Left ventricle myocardium inferior (tissue), 1 donor: Measurements from ENCODE around the gene PRSS16. TPM values are rescaled to one million over a fixed set of nuclear protein-coding genes. Genes with fewer than 3 reads are reported as not detected.
"Not testable (repeated sequence)": the region's sequence is repeated elsewhere in the genome, so short reads cannot be mapped to it uniquely, and the experiment has no call there.

ENCODE experiments used
- DNase-seq: peaks from one replicate; pipeline ENCODE4 v3.0.0-alpha.2; 2020
- H3K27ac ChIP-seq: fragments of 200-600 bp; replicated peaks from 2 replicates; pipeline ENCODE4 v1.8.0; 2021
- H3K27me3 ChIP-seq: fragments of 200-600 bp; 2 replicates; pipeline ENCODE4 v1.8.0; 2021; ENCODE audit warnings: low read depth
- H3K36me3 ChIP-seq: fragments of 200-600 bp; 2 replicates; pipeline ENCODE4 v1.8.0; 2021
- H3K4me1 ChIP-seq: fragments of 200-600 bp; 2 replicates; pipeline ENCODE4 v1.8.0; 2021
- H3K4me3 ChIP-seq: fragments of 200-600 bp; 2 replicates; pipeline ENCODE4 v1.8.0; 2021; ENCODE audit warnings: mild to moderate bottlenecking, moderate library complexity
- H3K9me3 ChIP-seq: fragments of 200-600 bp; replicated peaks from 2 replicates; pipeline ENCODE4 v1.8.0; 2021
- CTCF ChIP-seq: fragments of 200-600 bp; IDR thresholded peaks from 2 replicates; pipeline ENCODE4 v1.8.0; 2021; ENCODE audit warnings: antibody characterized with exemption, mild to moderate bottlenecking, borderline replicate concordance
- intact Hi-C: fragments of 100-400 bp; cut with micrococcal nuclease; formaldehyde crosslinking; loops from one replicate; pipeline ENCODE4 v1.11.0; 2022
- total RNA-seq: library from RNA; stranded (reverse); fragmentation: NEBNext Ultra II Directional; extraction: Animal tissue kit (Norgen Biotek cat#: 25700); gene quantifications from one replicate; pipeline ENCODE4 v1.2.1, GENCODE V29; 2021
- donor health status: DM: no; HTN: yes; CAD: no; lungs with severe emphysema.

Gene PRSS16
- total RNA-seq, 1 donor from 2014 or later: 0.49 TPM

- intact Hi-C loops: no loop called here
Observed at GRCh38 chr6:27209659-27210269, 37.7 kb upstream of the PRSS16 start.

GRCh38 chr6:27213091-27213517 is 34.4 kb upstream of the PRSS16 start:
- H3K36me3 ChIP-seq, H3K4me1 ChIP-seq, H3K27ac ChIP-seq, DNase-seq, intact Hi-C loops, H3K4me3 ChIP-seq: not testable (repeated sequence)
- Histone ChIP-seq H3K27me3 (peaks cover 99% of the 10 kb centered on the region), H3K9me3 (peaks cover 17% of the 10 kb centered on the region)

More at GRCh38 chr6:27209659-27210269, 37.7 kb upstream of the PRSS16 start:
- DNase-seq: no peak
- Histone ChIP-seq H3K9me3 (no peaks in the 10 kb centered on the region), H3K27me3 (peaks cover 100% of the 10 kb centered on the region), H3K4me3 (no peak overlapping the region), H3K36me3 (no peaks in the 10 kb centered on the region), H3K27ac (no peak overlapping the region), H3K4me1 (peaks cover 4% of the 10 kb centered on the region)
- no peak for TF ChIP-seq CTCF

- no peak overlapping the region for H3K27ac ChIP-seq
- peaks cover 22% of the 10 kb centered on the region for H3K9me3 ChIP-seq
- no peak for TF ChIP-seq CTCF
- intact Hi-C loops: no loop called here
- DNase-seq: no peak
- no peak overlapping the region for H3K4me3 ChIP-seq
- no peaks in the 10 kb centered on the region for H3K36me3 ChIP-seq
- H3K4me1 ChIP-seq: no peaks in the 10 kb centered on the region
- peaks cover 98% of the 10 kb centered on the region for H3K27me3 ChIP-seq
Observed at GRCh38 chr6:27213544-27214125, 33.9 kb upstream of the PRSS16 start.

- no peak for TF ChIP-seq CTCF
- intact Hi-C loops: no loop called here
- H3K27me3 ChIP-seq: peaks cover 98% of the 10 kb centered on the region
Observed at GRCh38 chr6:27214126-27214601, 33.3 kb upstream of the PRSS16 start.

GRCh38 chr6:27216874-27217273 is 30.6 kb upstream of the PRSS16 start:
- Histone ChIP-seq H3K4me3 (no peak overlapping the region), H3K4me1 (no peaks in the 10 kb centered on the region), H3K27ac (no peak overlapping the region), H3K9me3 (peaks cover 24% of the 10 kb centered on the region), H3K27me3 (peaks cover 96% of the 10 kb centered on the region), H3K36me3 (no peaks in the 10 kb centered on the region)
- TF ChIP-seq CTCF: no peak
- no peak for DNase-seq
- intact Hi-C loops: no loop called here

More at GRCh38 chr6:27214126-27214601, 33.3 kb upstream of the PRSS16 start:
- no peak for DNase-seq
- H3K9me3 ChIP-seq: peaks cover 24% of the 10 kb centered on the region
- no peaks in the 10 kb centered on the region for H3K36me3 ChIP-seq
- H3K27ac ChIP-seq: no peak overlapping the region
- H3K4me1 ChIP-seq: no peaks in the 10 kb centered on the region
- H3K4me3 ChIP-seq: no peak overlapping the region

GRCh38 chr6:27222971-27223370 is 24.5 kb upstream of the PRSS16 start:
- H3K36me3 ChIP-seq, H3K4me3 ChIP-seq, intact Hi-C loops, DNase-seq, H3K4me1 ChIP-seq, H3K27ac ChIP-seq: not testable (repeated sequence)
- H3K9me3 ChIP-seq: peaks cover 20% of the 10 kb centered on the region
- H3K27me3 ChIP-seq: peaks cover 96% of the 10 kb centered on the region
